HG03103 (cell line): ENCODE data around the gene CHD1L.
"Not testable (repeated sequence)": the region's sequence is repeated elsewhere in the genome, so short reads cannot be mapped to it uniquely, and the experiment has no call there.

Source experiments
- ATAC-seq: cut with Tn5 transposase; IDR thresholded peaks from one replicate; pipeline ENCODE4 v1.9.1; 2021; ENCODE audit warnings: low read depth; ENCODE audit not compliant: unreplicated experiment

CHD1L gene

GRCh38 chr1:147231032-147231431 lies 11.5 kb upstream of the CHD1L start:
- not testable (repeated sequence) for ATAC-seq

DNA sequence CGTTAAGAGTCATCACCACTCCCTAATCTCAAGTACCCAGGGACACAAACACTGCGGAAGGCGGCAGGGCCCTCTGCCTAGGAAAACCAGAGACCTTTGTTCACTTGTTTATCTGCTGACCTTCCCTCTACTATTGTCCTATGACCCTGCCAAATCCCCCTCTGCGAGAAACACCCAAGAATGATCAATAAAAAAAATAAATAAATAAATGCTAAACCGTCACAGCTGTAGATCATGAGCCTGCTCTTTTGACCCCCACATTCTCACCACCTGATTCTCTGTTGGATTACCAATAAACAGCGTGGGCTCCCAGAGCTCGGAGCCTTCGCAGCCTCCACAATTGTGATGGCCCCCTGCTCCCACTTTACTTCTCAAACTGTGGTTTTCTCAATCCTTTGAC lies 8.6 kb upstream of the CHD1L start:
- ATAC-seq, result not testable (repeated sequence)

DNA sequence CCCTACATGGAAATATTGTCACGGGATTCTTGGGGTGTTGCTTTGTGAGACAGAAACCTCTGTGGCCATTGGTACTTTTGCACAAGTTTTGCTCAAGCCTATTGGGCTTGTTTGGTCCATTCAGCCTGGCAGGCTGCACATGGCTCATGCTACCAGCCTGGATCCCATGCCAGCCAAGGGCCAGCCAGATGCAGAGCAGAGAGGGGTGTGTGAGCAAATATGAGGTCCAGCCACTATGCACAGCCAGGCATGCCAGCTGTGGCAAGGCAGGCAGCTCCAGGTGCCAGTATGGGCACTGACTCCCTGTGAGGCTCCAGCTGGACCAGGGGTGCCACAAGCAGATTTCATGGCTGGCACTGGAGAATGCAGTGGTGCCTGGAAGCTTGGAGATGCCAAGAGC lies 6.7 kb upstream of the CHD1L start:
- ATAC-seq, result no peak

DNA sequence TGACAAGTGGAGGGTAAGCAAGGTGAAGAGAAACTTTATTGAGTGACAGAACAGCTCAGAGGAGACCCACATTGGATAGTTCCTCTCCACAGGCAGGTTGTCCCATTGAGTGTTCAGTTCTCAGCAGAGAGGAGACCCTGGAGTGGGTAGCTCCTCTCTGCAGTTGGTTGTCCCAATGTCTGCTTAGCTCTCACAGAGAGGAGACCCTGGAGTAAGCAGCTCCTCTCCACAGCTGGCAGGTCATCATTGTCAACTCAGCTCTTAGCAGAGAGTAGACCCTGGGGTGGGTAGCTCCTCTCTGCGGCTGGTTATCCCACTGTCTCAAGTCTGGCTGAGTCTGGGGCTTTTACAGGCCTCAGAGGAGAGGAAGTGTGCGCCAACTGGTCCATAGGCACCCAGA lies 6.0 kb upstream of the CHD1L start:
- no peak for ATAC-seq

DNA sequence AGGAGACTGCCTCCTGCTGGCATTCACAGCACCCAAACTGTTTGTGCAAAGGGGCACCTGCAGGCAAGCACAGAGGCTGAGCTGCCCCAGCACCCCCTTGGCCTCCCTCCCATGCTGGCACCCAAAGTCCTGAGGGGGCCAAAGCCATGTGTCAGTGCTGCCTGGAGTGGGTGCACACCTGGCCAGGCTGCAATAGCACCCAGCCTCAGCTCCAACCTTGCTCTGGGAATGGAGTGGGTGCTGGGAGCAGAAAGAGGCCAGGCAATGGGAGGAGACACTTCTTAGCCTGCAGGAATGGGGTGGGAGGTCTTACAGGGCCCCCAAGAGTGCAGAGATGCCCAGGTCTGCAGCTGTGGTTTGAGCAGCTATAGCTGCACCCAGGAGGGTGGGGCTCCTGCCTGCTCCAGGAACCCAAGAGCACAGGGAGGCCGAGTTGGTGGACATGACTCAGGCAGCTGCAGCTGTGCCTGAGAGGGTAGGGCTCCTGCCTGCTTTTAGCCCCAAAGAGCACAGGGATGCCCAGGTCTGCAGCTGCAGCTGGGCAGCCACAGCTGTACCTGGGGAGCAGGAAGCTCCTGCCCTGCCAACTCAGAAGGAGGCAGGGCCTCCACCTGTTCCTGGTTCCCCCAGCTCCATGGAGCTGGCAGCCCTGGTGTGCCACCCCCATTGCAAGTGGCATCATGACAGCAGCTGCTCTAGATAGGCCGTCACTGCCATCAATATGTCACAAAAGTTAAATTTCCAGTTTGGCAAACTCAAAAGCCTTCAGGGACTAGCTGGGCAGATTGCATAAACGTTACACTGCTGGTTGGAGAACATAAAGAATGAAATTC lies 5.3 kb upstream of the CHD1L start:
- no peak for ATAC-seq

DNA sequence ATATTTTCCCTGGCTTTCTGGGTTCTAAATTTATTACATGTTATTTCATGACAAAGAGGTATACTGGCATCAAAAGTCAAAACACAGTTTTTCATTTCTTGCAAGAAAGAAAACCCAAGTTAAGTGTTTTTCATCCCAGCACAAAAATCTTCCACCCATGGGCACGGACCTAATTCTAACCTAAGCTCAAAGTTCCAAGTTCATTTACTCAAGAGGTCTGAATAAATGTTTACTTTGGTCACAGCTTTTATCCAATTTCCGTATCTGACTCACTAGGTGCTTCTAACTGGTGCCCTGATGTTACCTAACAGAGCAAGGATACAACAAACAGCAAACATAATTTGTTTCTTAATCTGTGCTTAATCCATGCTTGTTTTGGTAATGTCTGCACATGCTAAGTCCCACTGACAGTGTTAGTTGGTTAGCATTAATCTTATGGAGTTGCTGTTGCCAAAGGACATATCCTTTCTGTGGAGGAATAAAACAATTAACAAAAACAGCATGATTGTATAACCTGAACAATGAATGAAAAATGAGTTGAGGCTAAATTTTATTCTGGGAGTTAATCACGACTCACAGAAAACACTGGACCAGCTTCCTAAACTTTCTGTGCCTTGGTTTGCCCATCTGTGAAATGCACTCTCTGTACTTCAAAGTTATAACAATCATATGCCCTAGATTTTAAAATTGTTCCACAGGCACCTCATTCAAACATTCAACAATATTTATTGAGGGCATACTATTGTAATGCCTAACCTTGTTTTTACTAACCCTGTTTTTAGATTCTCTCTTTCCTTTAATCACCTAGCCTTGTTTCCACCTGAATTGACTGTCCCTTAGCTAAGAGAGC lies 4.2 kb upstream of the CHD1L start:
- ATAC-seq, result no peak

GRCh38 chr1:147238925-147239820 lies 3.3 kb upstream of the CHD1L start:
- ATAC-seq, result no peak

GRCh38 chr1:147240131-147240721 lies 2.3 kb upstream of the CHD1L start:
- ATAC-seq, result not testable (repeated sequence)

DNA sequence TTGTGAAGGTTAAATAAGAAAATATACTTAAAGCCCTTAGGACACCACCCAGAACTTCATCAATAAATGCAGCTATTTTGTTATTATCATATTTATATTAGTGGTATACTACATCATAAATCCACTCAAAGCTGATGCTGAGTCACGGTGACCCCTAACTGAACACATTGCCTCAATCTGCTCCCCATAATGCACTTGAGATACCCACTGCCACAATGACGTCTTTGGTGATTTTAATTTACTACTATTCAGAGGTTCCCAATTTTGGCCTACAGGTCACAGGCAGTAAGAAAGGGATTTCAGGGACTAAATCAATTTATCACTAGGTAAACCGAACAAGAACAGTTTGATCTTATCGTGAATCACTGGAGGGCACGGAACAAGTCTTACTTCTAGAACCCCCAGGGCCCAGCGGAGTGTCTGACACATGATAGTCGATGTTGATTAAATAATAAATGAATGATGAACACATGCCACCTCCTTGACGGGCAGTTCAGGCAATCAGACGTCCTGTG lies 493 bp upstream of the CHD1L start:
- no peak for ATAC-seq

- no peak for ATAC-seq
These were observed 773 bp downstream of the CHD1L start for GRCh38 chr1:147243228-147243685.

DNA sequence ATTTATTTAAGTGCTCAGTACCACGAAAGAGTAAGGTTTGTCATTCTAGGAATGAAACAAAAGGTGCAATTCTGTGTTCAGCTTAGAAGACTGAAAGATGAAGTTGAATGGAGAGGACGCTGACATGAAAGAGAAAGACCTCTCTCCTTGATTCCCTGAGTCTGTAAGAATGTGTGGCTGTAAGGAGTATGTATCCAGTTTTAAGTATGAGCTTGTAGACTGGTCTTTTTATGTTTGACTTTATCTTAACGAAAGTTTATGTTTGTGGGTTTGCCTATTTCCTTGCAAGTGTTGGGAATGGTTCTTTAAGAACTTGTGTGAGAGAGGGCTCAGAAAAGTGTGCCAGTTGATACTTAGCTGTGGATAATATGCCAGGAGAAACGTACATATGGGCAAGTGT lies 1.4 kb downstream of the CHD1L start:
- ATAC-seq, result no peak

- ATAC-seq, result no peak
These were observed 2.6 kb downstream of the CHD1L start for GRCh38 chr1:147245129-147245528.

DNA sequence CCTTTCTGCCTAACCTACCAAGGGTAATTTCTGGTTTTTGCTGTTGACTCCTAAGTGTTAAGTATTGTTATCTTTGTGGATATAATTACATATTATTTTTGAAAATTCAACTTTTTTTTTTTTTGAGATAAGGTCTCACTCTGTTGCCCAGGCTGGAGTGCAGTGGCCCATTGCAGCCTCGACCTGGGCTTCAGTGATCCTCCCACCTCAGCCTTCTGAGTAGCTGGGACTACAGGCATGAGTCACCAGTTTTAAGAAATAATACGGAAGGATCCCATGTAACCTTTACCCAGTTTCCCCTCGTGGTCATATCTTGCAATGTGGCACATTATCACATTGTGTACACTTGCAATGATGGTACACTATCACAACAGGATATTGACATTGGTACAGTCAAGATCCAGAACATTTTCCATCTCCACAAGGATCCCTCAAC lies 3.1 kb downstream of the CHD1L start:
- ATAC-seq, result no peak

DNA sequence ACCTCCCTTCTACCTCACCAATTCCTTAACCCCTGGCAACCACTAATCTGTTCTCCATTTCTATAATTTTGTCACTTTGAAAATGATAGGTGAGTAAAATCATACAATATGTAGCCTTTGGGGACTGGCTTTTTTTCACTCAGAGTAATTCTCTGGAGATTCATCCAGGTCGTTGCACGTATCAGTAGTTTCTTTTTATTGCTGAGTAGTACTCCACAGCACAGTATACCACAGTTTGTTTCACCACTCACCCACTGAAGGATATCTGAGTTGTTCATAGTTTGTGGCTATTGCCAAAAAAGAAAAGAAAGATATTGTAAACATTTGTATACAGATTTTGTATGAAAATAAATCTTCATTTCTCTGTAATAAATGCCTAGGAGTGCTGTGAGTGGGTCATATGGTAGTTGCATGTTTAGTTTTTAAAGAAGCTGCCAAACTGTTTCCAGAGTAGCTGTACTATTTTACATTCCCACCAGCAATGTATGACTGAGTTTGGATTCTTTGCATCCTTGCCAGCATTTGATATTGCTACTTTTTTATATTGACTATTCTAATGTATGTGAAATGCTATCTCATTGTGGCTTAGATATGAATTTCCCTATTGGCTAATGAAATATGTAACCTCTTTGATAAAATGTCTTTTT lies 3.7 kb downstream of the CHD1L start:
- ATAC-seq, result no peak

- no peak for ATAC-seq
These were observed 4.6 kb downstream of the CHD1L start for GRCh38 chr1:147246910-147247655.

- no peak for ATAC-seq
These were observed 5.3 kb downstream of the CHD1L start for GRCh38 chr1:147247656-147248238.

DNA sequence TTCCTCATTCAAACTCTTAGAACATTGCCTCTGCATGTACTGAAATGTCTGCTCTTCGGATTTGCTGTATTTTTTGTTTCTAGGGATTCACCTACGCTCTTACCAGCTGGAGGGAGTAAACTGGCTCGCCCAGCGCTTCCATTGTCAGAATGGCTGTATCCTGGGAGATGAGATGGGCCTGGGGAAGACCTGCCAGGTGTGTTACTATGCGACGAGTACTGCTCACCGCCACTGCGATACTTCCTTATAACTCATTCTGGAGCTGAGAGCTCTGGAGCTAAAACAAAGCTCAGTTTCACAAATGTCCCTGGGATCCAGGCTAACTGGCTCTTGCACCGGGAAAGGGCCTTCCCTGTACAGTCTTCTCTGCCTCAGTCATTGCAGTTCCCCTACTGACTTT lies 10.1 kb downstream of the CHD1L start:
- no peak for ATAC-seq

GRCh38 chr1:147260956-147261355 lies 18.5 kb downstream of the CHD1L start:
- no peak for ATAC-seq
